Femur (tissue), 1 donor: Measurements from ENCODE around the gene STX11.

Source experiments
- DNase-seq: peaks from one replicate; pipeline ENCODE4 v3.0.0-alpha.2; 2017

The STX11 gene

GRCh38 chr6:144143878-144144277 is 6.4 kb upstream of the STX11 start:
- no peak for DNase-seq

GRCh38 chr6:144144996-144145395 is 5.3 kb upstream of the STX11 start:
- no peak for DNase-seq

- DNase-seq = no peak
These were observed 4.8 kb upstream of the STX11 start for GRCh38 chr6:144145541-144145940.

GRCh38 chr6:144148886-144149285 is 1.4 kb upstream of the STX11 start:
- no peak for DNase-seq

GRCh38 chr6:144149558-144149893 is 791 bp upstream of the STX11 start:
- DNase-seq = no peak

DNA sequence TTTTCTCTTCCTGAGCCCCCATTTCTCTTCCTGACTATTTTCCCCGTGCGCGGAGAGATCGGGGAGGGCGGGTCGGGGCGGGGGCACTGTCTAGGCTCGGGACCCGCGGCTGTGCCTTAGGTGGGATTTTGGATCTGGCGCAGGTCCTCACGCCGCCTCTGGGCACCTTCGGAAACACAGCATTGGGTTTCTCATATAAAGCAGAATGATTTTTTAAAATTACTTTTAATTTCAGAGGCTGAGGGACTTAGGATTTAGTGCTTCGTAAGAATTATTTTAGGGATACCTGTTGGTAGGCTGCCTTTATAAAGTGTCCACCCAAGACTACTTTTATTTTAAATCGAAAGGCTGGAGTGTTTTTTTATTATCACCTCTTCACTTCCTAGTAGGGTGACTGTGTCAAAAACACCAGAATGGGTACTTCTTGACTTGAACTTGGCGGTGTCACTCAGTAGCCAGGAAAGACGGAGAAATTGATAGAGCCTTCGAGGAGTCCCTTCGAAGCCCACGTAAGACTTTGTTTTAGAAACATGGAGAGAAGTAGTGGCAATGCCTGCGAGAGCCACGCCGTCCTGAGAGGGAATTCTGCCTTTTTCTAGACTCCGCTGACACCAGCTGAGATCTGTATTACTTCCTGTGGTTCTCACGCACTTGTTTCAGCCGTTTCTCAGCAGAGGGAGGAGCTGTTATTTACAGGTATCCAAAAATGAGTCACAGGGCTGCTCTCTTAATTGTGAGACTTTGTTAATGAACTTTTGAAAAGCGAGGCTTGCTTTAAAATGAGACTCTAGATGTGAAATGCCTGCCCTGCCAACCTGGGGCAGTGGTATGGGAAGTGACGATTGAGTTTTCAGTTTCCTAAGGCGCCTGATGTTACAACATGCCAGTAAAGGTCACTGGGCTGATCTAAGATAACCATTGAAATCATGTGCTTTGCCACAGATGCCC is 667 bp downstream of the STX11 start:
- peak; percentile 36 for DNase-seq

- no peak for DNase-seq
These were observed 2.1 kb downstream of the STX11 start for GRCh38 chr6:144152334-144152900.

DNA sequence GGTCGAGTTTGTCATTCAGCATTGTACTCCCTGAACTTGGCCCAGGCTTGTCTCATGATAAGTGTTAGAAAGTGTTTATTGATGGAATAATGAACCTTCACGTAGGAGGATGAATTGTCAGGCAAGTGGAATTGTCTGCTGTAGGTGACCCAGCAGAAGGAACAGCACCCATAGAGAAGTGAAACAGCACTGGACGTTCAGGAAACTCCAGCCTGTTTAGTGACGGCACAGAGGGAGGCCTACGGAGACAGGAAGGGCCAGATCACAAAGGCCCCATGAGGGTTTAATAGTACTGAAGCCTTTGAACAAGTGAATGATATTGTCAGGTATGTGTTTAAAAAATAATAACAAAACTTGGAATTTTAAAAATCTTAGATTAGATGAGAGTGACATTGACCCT is 2.9 kb downstream of the STX11 start:
- DNase-seq = no peak

GRCh38 chr6:144153971-144154370 is 3.7 kb downstream of the STX11 start:
- DNase-seq = no peak

DNA sequence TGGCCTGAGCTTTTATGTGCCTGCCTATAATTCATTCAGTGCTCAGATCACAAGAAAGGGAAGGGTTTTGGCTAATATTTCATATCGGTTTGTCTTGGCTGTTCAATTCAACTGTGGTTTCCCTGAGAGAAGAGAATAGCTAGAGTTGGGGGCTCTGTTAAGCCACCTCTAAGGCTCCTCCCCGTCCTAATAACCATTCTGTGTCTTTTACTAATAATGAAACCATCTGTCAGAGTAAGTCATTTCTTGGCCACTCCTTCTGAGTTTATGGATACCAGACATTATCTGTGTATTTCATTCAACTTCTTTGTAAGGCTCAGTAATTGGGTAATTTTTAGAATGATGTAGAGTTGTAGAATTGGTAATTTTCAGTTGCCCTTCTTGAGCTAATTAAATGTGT is 5.2 kb downstream of the STX11 start:
- no peak for DNase-seq

DNA sequence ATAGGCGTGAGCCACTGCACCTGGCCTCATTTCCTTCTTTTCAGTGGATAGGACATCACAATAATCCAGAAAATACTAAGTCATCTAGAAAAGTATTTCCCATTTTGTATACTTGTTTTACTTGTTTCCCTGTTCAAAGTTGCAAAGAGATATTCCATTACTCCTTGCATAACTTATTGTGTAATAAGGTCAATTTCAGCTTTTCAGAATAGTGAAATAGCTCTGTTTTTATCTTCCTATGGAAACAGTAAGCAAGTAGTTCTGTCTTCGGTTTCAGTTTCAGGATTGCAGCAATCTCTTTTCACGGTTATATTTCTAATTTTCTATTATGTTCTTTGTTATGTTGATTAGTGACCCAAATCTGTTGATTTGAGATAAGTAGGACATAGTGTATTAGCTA is 6.0 kb downstream of the STX11 start:
- DNase-seq = no peak

DNA sequence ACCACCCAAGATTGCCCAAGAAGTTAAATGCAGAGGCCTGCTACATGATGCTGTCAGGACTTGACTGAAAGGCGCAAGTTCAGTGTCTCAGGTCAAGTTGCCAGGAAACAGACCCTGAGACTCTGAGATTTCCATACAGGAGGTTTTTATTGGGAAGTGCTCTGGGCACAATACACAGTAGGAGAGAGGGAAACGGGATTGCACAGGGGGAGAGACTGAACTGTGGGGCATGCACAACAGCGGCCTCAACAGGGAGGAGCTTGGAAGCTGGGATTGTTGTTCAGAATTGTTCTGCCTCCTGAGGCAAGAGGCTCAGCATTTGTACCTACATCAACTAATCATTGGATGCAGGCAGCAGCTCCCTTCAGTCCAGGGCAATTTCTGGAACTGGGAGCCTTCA is 6.7 kb downstream of the STX11 start:
- no peak for DNase-seq

GRCh38 chr6:144158133-144158532 is 7.8 kb downstream of the STX11 start:
- peak; percentile 69 for DNase-seq

DNA sequence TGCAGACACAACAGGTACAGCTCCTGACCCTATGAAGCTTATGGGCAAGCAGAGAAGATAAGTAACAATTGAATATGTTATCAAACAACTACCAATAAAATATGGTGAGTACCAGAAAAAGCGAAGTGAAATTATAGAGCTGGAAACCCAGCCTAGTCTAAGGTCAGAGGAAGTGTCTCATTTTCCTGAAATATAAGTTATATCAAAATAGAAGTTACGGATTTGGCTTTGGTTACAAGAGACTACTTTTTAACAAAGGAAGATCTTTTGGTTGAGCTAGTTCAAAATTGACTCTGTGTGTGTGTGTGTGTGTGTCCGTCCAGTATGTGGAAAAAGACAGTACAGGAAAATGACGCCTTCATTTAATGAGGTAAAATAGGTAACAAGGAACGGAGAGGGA is 8.9 kb downstream of the STX11 start:
- DNase-seq = no peak

DNA sequence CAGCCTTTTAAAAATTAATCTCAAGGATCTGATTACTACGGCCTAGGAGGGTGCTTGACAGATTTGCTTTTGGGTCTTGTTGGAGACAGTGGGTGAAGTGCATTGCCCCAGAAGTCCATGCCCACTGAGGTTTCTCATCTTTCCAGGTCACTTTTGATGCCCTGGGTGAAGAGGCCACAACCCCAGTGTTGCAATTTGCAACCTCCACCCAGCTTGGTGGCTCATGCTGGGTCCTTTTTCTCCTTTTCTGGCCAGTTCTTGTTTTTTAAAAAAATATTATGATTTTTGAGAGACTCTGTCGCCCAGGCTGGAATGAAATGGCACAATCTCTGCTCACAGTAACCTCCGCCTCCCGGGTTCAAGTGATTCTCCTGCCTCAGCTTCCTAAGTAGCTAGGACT is 9.4 kb downstream of the STX11 start:
- no peak for DNase-seq

- no peak for DNase-seq
These were observed 10.2 kb downstream of the STX11 start for GRCh38 chr6:144160431-144161005.

GRCh38 chr6:144161975-144162374 is 11.7 kb downstream of the STX11 start:
- no peak for DNase-seq

DNA sequence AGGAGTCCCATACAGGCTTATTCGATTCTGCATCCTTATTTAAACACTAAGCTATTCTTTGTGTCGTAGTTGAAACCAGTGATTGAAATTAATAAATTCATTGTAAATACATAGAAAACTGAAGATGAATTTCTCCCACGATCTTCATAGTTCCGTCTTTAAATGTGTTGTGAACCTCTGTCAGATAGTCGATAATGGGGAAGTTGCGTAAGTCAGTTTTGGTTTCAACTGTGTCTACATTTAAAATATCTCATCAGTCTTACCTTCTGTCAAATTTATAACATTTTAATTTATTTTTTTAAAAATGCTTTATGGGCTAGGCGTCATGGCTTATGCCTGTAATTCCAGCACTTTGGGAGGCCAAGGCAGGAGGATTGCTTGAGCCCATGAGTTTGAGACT is 12.7 kb downstream of the STX11 start:
- no peak for DNase-seq

DNA sequence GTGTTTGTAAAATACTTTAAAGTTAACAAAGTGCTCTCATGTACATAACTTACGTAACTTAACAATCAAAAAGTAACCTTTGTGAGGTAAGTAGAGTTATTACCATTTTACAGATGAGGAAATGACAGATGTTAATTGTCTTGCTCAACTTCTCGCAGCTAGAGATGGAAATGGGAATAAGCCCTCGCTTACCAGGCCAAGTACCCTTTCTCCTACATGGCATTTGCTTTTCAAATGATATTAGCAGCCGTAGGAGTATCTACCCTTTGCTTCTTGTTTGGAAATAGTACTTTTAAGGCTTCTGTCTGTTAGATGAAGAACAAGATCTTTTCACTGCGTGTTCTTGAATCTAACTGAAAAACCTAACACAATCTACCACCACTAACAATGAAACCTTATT is 15.5 kb downstream of the STX11 start:
- no peak for DNase-seq

DNA sequence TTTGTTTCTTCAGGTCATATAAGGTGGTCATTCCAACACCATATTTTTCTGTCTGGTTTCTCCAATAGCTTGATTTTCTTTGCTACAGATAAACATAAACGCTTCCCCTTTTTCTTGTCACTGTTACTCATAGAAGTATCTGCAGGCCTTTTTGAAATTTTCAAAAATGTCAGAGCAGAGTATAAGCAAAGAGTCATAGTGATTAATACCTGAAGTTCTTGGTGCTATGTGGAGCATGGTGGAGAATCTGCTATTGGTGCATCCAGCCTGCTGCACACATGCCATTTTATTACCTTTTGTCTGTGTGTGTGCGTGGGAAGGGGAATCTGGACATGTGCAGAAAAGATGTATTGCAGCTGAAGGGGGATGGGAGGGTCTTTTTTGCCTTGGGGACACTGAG is 19.7 kb downstream of the STX11 start:
- DNase-seq = no peak

- DNase-seq = no peak
These were observed 21.1 kb downstream of the STX11 start for GRCh38 chr6:144171406-144171805.

GRCh38 chr6:144174006-144174405 is 23.7 kb downstream of the STX11 start:
- DNase-seq = no peak

DNA sequence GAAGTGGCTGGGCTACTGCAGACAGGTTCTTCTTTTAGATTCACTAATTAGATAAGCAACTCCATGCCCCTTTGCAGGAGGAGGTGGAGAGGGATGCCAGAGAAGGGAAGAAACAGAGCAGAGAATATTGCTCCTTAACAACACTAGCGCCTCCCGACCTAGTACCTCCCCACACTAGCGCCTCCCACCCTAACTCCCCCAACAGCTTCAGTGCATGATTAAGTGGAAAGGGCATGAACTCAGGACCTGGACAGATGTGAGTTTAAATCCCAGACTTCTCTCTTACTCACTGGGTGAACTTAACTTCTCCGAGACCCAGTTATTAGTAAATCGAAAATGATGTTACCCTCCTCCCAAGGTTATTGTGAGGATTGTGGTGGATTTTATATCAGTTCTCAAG is 25.7 kb downstream of the STX11 start:
- DNase-seq = no peak

DNA sequence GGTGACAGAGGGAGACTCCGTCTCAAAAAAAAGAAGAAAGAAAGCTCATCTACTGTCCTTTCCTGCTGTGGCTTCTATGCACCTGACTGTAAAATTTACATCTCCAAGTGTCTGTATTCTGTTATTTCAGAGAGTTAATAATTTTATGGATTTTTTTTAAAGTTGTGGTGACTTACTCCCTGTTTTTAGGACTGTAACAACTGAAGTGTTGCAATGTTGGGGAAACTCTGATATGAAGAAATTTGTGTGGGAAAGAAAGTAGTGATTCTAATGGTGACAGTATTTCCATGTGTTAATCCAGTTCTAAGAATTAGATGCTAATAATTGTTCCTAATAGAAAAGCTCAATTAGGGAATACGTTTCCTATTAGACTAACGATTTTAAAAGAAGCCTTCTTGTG is 27.4 kb downstream of the STX11 start:
- DNase-seq = no peak
